ENCODE measurements around the gene MRPL52.
"Not testable (repeated sequence)": the region's sequence is repeated elsewhere in the genome, so short reads cannot be mapped to it uniquely, and the experiment has no call there.

- TF ChIP-seq, protein P1, sequence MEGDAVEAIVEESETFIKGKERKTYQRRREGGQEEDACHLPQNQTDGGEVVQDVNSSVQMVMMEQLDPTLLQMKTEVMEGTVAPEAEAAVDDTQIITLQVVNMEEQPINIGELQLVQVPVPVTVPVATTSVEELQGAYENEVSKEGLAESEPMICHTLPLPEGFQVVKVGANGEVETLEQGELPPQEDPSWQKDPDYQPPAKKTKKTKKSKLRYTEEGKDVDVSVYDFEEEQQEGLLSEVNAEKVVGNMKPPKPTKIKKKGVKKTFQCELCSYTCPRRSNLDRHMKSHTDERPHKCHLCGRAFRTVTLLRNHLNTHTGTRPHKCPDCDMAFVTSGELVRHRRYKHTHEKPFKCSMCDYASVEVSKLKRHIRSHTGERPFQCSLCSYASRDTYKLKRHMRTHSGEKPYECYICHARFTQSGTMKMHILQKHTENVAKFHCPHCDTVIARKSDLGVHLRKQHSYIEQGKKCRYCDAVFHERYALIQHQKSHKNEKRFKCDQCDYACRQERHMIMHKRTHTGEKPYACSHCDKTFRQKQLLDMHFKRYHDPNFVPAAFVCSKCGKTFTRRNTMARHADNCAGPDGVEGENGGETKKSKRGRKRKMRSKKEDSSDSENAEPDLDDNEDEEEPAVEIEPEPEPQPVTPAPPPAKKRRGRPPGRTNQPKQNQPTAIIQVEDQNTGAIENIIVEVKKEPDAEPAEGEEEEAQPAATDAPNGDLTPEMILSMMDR (IDR thresholded peaks at IDR 0.05) = not testable (repeated sequence)
- not testable (repeated sequence) for TF ChIP-seq EP300, POLR2AphosphoS5 (IDR thresholded peaks at IDR 0.05)
Measured at GRCh38 chr14:22852178-22852577, 22.5 kb downstream of the MRPL52 start.

Measured in suprapubic skin (tissue), 4 donors.